Colonic mucosa (tissue), 4 donors: ENCODE measurements around the gene GABRA6. TPM values are rescaled to one million over a fixed set of nuclear protein-coding genes. Genes with fewer than 3 reads are reported as not detected.
"Not testable (repeated sequence)": the region's sequence is repeated elsewhere in the genome, so short reads cannot be mapped to it uniquely, and the experiment has no call there.

Experiments
- DNase-seq: peaks from one replicate; pipeline ENCODE4 v3.0.0-alpha.2; 2020
- H3K27ac ChIP-seq: fragments of 200-600 bp; one replicate; pipeline ENCODE4 v1.8.0; 2021
- H3K27me3 ChIP-seq: fragments of 200-600 bp; one replicate; pipeline ENCODE4 v1.8.0; 2021
- H3K36me3 ChIP-seq: fragments of 200-600 bp; one replicate; pipeline ENCODE4 v1.8.0; 2021
- H3K4me1 ChIP-seq: fragments of 200-600 bp; one replicate; pipeline ENCODE4 v1.8.0; 2021; ENCODE audit warnings: mild to moderate bottlenecking
- H3K4me3 ChIP-seq: fragments of 200-600 bp; one replicate; pipeline ENCODE4 v1.8.0; 2021
- H3K9ac ChIP-seq, 2 donors: one replicate each; pipeline ENCODE4 v1.7.0; 2013; ENCODE audit warnings: control low read depth in 2 of 2, low read depth in 2 of 2, low read length in 2 of 2
- H3K9me3 ChIP-seq: fragments of 200-600 bp; one replicate; pipeline ENCODE4 v1.8.0; 2021
- CTCF ChIP-seq: fragments of 200-600 bp; IDR thresholded peaks from one replicate; pipeline ENCODE4 v1.8.0; 2022; ENCODE audit warnings: antibody characterized with exemption, mild to moderate bottlenecking
- intact Hi-C: fragments of 100-400 bp; cut with DNase I; formaldehyde crosslinking; loops from one replicate; pipeline ENCODE4 v1.14.1; 2022
- total RNA-seq, 2 donors: library from RNA; stranded (reverse); fragmentation: NEBNext Ultra II Directional in 1 of 2; extraction: Animal tissue kit (Norgen Biotek cat#: 25700) in 1 of 2; gene quantifications; one replicate each; pipeline ENCODE4 v1.2.1, GENCODE V29; 2021
- donor health status: healthy.
- donor health status: DM: no; HTN: no; CAD: no.
- donor health status: DM: no; HTN: no; CAD: no.

The GABRA6 gene
- total RNA-seq = not detected

GRCh38 chr5:161685461-161685860 is at the start of gene GABRA6:
TSS of gene GABRA6 (plus strand) at chr5:161685721. CDS start at chr5:161685990, 269 bp downstream.
- no peak for DNase-seq
- H3K36me3 ChIP-seq = no peaks in the 10 kb centered on the region
- TF ChIP-seq CTCF = no peak

GRCh38 chr5:161637591-161637990 is 47.9 kb upstream of the GABRA6 start:
- Histone ChIP-seq H3K27ac (no peak overlapping the region), H3K9ac (no peak overlapping the region), H3K4me3 (no peak overlapping the region), H3K36me3 (no peaks in the 10 kb centered on the region), H3K27me3 (no peaks in the 10 kb centered on the region), H3K4me1 (no peaks in the 10 kb centered on the region), H3K9me3 (no peaks in the 10 kb centered on the region)
- no peak for DNase-seq
- intact Hi-C loops = no loop called here
- no peak for TF ChIP-seq CTCF

More at GRCh38 chr5:161685461-161685860, at the start of gene GABRA6:
- no peak within 1 kb of the TSS for H3K4me3 ChIP-seq
- no peaks in the 10 kb centered on the region for H3K9me3 ChIP-seq
- no peaks in the 10 kb centered on the region for H3K4me1 ChIP-seq
- H3K9ac ChIP-seq = no peak within 1 kb of the TSS
- no peak within 1 kb of the TSS for H3K27ac ChIP-seq
- intact Hi-C loops = no loop called here
- no peaks in the 10 kb centered on the region for H3K27me3 ChIP-seq

- intact Hi-C loops = no loop called here
- Histone ChIP-seq H3K27me3 (no peaks in the 10 kb centered on the region), H3K36me3 (no peaks in the 10 kb centered on the region), H3K4me1 (no peaks in the 10 kb centered on the region), H3K4me3 (no peak overlapping the region), H3K9me3 (no peaks in the 10 kb centered on the region), H3K27ac (no peak overlapping the region), H3K9ac (no peak overlapping the region)
- no peak for DNase-seq
- no peak for TF ChIP-seq CTCF
These were observed 44.1 kb upstream of the GABRA6 start for GRCh38 chr5:161641444-161641843.

- no peak for DNase-seq
- no peaks in the 10 kb centered on the region for H3K36me3 ChIP-seq
- H3K4me3 ChIP-seq = no peak overlapping the region
- H3K9ac ChIP-seq = no peak overlapping the region
- H3K27ac ChIP-seq = no peak overlapping the region
- H3K9me3 ChIP-seq = no peaks in the 10 kb centered on the region
- no peaks in the 10 kb centered on the region for H3K27me3 ChIP-seq
- TF ChIP-seq CTCF = no peak
- intact Hi-C loops = no loop called here
- no peaks in the 10 kb centered on the region for H3K4me1 ChIP-seq
These were observed 40.3 kb upstream of the GABRA6 start for GRCh38 chr5:161645264-161645663.

GRCh38 chr5:161651926-161652325 is 33.6 kb upstream of the GABRA6 start:
- H3K9me3 ChIP-seq, H3K4me3 ChIP-seq, H3K36me3 ChIP-seq, DNase-seq, intact Hi-C loops, H3K27ac ChIP-seq, H3K4me1 ChIP-seq, H3K9ac ChIP-seq, H3K27me3 ChIP-seq: not testable (repeated sequence)

- intact Hi-C loops = no loop called here
- H3K4me1 ChIP-seq = no peaks in the 10 kb centered on the region
- no peaks in the 10 kb centered on the region for H3K36me3 ChIP-seq
- H3K27ac ChIP-seq = no peak overlapping the region
- TF ChIP-seq CTCF = no peak
- no peak overlapping the region for H3K9ac ChIP-seq
- H3K4me3 ChIP-seq = no peak overlapping the region
- no peaks in the 10 kb centered on the region for H3K9me3 ChIP-seq
- no peaks in the 10 kb centered on the region for H3K27me3 ChIP-seq
- DNase-seq = no peak
These were observed 24.7 kb upstream of the GABRA6 start for GRCh38 chr5:161660806-161661205.
